Thymus (tissue), 11 donors: ENCODE measurements around the gene MUC7. TPM values are rescaled to one million over a fixed set of nuclear protein-coding genes. Genes with fewer than 3 reads are reported as not detected.
"Not testable (repeated sequence)": the region's sequence is repeated elsewhere in the genome, so short reads cannot be mapped to it uniquely, and the experiment has no call there.

Source experiments
- DNase-seq, 9 donors: peaks; one replicate each; pipeline ENCODE4 v3.0.0-alpha.2; 2013; ENCODE audit warnings: low spot score in 9 of 9, low read depth in 6 of 9, missing footprints in 1 of 9
- H3K27ac ChIP-seq, 2 donors: one replicate each; pipeline ENCODE4 v1.5.1; 2013; ENCODE audit warnings: control low read depth in 1 of 2, low read depth in 1 of 2, low read length in 1 of 2, mild to moderate bottlenecking in 1 of 2, moderate library complexity in 1 of 2
- H3K27me3 ChIP-seq, 2 donors: one replicate each; pipeline ENCODE4 v1.5.1; 2013; ENCODE audit warnings: low read length in 1 of 2; ENCODE audit not compliant: control insufficient read depth in 2 of 2, insufficient read depth in 1 of 2
- H3K36me3 ChIP-seq, 2 donors: one replicate each; pipeline ENCODE4 v1.5.1; 2013; ENCODE audit warnings: low read length in 1 of 2, mild to moderate bottlenecking in 1 of 2, moderate library complexity in 1 of 2; ENCODE audit not compliant: control insufficient read depth in 2 of 2, insufficient read depth in 2 of 2
- H3K4me1 ChIP-seq, 2 donors: one replicate each; pipeline ENCODE4 v1.5.1; 2013; ENCODE audit warnings: low read length in 2 of 2; ENCODE audit not compliant: control insufficient read depth in 2 of 2, insufficient read depth in 2 of 2
- H3K4me3 ChIP-seq, 2 donors: one replicate each; pipeline ENCODE4 v1.5.1; 2013; ENCODE audit warnings: low read length in 2 of 2, control low read depth in 1 of 2, mild to moderate bottlenecking in 1 of 2
- H3K9me3 ChIP-seq, 2 donors: one replicate each; pipeline ENCODE4 v1.5.1; 2013; ENCODE audit warnings: low read length in 1 of 2, mild to moderate bottlenecking in 1 of 2; ENCODE audit not compliant: control insufficient read depth in 2 of 2, insufficient read depth in 1 of 2
- WGBS: extraction: QIAGEN DNeasy Blood & Tissue Kit; methylation state at CpG from one replicate; pipeline ENCODE4 v1.1.7; 2013; 5-methylcytosine and 5-hydroxymethylcytosine counted together
- polyA plus RNA-seq: library from polyadenylated mRNA; stranded (reverse); fragments of 200-250 nt; gene quantifications from one replicate; pipeline ENCODE4 v1.2.3, GENCODE V29; 2013
- total RNA-seq: library from RNA; stranded (reverse); fragments of 120-200 nt; gene quantifications from one replicate; pipeline ENCODE4 v1.2.4, GENCODE V29; 2013
- donor health status: healthy.

MUC7 gene
- total and polyA plus RNA-seq, 2 donors: 0.11 TPM; not detected in 1

DNA sequence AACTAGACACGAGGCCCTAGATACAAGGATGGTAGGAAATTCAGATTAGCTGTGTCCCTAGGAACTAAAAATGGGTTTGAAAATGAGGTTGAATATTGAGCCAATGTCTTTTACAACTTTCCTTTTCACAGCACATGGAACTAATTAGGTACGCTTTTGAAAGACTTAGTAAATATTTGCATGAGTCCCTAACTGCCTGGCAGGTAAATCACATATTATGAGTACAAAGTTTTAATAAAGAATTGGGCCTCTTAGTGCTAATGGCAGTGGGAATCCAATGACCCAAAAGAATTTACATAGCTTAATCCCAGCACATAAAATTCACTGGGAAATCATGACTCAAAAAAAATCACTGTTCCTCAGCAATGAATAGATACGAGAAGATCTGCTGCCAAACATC lies 16.8 kb downstream of the MUC7 start:
- H3K36me3 ChIP-seq: no peaks in the 10 kb centered on the region
- WGBS: 93% methylated on average over 3 of the region's 3 CpGs

GRCh38 chr4:70496231-70496630 lies 24.2 kb downstream of the MUC7 start:
- WGBS: 81% methylated on average over 6 of the region's 6 CpGs
- no peaks in the 10 kb centered on the region for H3K27me3 ChIP-seq
- H3K27ac ChIP-seq: no peak overlapping the region
- no peak for DNase-seq
- H3K9me3 ChIP-seq: no peaks in the 10 kb centered on the region
- H3K4me3 ChIP-seq: no peak overlapping the region
- H3K4me1 ChIP-seq: no peaks in the 10 kb centered on the region
- no peaks in the 10 kb centered on the region for H3K36me3 ChIP-seq

More for the DNA sequence above, 16.8 kb downstream of the MUC7 start:
- no peak overlapping the region for H3K27ac ChIP-seq
- no peaks in the 10 kb centered on the region for H3K27me3 ChIP-seq
- H3K4me1 ChIP-seq: no peaks in the 10 kb centered on the region
- no peaks in the 10 kb centered on the region for H3K9me3 ChIP-seq
- DNase-seq: no peak
- no peak overlapping the region for H3K4me3 ChIP-seq

DNA sequence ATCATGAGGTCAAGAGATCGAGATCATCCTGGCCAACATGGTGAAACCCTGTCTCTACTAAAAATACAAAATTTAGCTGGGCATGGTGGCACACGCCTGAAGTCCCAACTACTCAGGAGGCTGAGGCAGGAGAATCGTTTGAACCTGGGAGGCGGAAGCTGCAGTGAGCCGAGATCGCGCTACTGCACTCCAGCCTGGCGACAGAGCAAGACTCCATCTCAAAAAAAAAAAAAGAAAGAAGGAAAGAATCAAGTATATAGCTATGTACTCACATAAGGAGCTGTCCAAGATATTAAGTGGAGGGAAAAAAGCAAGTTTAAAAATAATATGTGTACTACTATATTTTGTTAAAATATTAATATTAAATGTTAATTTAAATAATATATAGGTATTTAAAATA lies 29.8 kb downstream of the MUC7 start:
- DNase-seq: not testable (repeated sequence)

DNA sequence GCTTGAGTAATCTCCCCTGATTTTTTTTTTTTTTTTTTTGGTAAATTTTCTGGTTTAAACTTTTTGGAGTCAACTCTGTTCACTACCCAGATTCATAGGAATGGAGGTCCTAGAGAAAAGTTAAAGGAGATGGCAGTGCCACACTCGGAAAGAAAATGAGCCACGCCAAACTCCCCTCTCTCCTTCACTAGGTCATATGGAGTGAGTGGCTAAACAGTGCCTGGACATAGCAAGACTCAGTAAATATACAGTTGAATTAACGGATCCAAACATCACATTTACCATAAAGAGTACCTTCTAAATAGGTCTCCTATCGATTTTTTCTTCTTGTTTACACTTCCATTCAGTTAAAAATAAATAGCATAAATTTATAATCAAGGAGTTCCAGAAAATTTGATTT lies 32.7 kb downstream of the MUC7 start:
- H3K9me3 ChIP-seq: no peaks in the 10 kb centered on the region
- no peaks in the 10 kb centered on the region for H3K27me3 ChIP-seq
- no peak overlapping the region for H3K27ac ChIP-seq
- no peaks in the 10 kb centered on the region for H3K36me3 ChIP-seq
- WGBS: 59% methylated on average over 4 of the region's 4 CpGs
- H3K4me1 ChIP-seq: no peaks in the 10 kb centered on the region
- H3K4me3 ChIP-seq: no peak overlapping the region
- DNase-seq: no peak

More for the DNA sequence above, 29.8 kb downstream of the MUC7 start:
- H3K27ac ChIP-seq, H3K27me3 ChIP-seq, H3K9me3 ChIP-seq, H3K4me1 ChIP-seq, H3K36me3 ChIP-seq, H3K4me3 ChIP-seq: not testable (repeated sequence)
- WGBS: 85% methylated on average over 8 of the region's 8 CpGs

DNA sequence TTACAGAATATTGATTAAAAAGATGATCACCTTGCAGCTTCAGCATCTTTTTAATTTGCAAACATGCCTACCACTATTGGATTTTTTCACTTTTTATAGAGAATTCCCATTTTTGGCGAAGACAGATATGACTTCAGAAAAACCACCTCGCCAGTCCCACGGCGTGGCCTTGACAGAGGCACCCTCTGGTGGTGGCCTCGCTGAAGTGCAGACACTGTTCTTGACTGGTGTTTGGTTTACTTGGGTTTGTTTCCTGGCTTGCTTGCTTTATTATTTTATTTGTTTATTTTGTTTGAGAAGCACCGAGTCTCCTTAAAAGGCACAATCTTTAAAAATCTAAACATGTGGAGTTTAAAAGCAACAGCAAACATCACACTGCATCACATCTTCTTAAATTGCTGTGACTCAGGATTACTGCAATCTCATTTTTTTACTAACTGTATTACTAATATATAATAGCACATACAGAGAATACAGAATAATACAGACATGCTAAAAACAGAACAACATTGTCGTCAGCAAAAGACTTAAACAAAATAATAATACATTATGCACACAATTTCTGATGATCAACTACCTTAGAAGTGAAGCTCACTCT lies 33.3 kb downstream of the MUC7 start:
- Histone ChIP-seq H3K4me3 (no peak overlapping the region), H3K36me3 (no peaks in the 10 kb centered on the region), H3K4me1 (no peaks in the 10 kb centered on the region), H3K27me3 (no peaks in the 10 kb centered on the region), H3K9me3 (no peaks in the 10 kb centered on the region), H3K27ac (no peak overlapping the region)
- WGBS: 5% methylated on average over 7 of the region's 7 CpGs
- DNase-seq: peak in 8 of 9 donors; percentile 2 to 39 (median 9)

DNA sequence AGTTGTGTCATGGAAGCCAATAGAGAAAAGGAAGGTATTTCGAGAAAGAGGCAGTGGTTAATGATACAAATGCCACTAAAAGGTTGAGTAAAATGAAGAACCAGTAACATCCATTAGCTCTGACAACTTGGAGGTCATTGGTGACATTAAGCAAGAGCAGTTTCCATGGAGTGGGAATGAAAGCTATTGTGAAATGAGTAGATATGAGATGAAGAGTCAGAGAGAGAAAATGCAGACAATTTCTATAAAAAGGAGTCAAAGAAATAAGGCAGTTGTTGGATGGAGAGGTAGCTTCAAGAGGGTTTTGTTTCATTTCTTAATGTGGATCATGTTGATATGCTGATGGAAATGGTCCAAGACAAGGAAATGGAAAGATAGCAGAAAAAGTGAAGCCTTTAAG lies 36.8 kb downstream of the MUC7 start:
- Histone ChIP-seq H3K36me3 (no peaks in the 10 kb centered on the region), H3K27me3 (no peaks in the 10 kb centered on the region), H3K4me1 (no peaks in the 10 kb centered on the region), H3K9me3 (no peaks in the 10 kb centered on the region), H3K4me3 (no peak overlapping the region), H3K27ac (no peak overlapping the region)
- no peak for DNase-seq
- 69% methylated on average over 1 of the region's 1 CpG for WGBS

- Histone ChIP-seq H3K4me1 (no peaks in the 10 kb centered on the region), H3K9me3 (no peaks in the 10 kb centered on the region), H3K36me3 (no peaks in the 10 kb centered on the region), H3K4me3 (no peak overlapping the region), H3K27ac (no peak overlapping the region), H3K27me3 (no peaks in the 10 kb centered on the region)
- no peak for DNase-seq
- 96% methylated on average over 3 of the region's 3 CpGs for WGBS
Measured at GRCh38 chr4:70511365-70511764, 39.4 kb downstream of the MUC7 start.

DNA sequence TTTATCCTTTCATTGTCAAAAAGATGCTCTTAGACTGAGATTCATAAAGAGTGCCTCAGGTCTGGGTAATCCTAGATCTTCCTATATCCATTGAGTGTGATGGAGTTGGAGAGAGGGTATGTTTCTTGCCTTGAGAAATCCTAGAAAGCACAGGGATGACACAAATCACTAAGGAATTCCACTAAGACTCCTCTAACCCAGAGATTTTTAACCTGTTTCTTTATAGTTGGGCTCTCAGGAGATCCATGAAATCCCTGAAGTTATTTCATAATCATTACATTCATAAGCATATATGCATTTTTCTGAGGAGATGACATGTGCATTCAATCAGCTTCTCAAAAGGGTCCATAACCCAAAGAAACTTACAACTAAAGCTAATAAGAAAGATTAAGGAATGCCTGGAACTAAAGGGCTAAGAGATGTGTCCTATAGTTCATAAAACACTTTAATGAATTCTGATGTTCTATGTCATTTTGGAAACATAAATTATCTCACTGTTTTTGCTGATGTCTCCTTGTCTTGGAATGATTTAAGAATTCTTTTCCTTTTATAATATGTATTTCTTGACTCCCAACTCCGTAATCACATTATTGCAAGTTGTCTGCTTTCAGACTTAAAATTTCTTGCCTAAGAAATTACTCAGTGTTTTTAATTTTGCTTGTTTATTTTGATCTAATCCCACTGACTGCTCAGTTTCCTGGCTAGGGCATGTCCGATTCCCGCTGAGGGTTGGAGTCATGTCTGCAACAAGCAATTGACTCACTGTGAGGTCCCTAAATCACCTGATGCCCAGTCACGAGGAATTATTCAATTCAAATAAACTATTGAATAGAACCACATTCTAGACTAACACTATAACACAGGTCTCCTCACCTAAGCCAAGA lies 43.6 kb downstream of the MUC7 start:
- Histone ChIP-seq H3K4me1 (no peaks in the 10 kb centered on the region), H3K4me3 (no peak overlapping the region), H3K27me3 (no peaks in the 10 kb centered on the region), H3K27ac (no peak overlapping the region), H3K36me3 (no peaks in the 10 kb centered on the region), H3K9me3 (no peaks in the 10 kb centered on the region)
- no peak for DNase-seq
- 93% methylated on average over 4 of the region's 4 CpGs for WGBS

DNA sequence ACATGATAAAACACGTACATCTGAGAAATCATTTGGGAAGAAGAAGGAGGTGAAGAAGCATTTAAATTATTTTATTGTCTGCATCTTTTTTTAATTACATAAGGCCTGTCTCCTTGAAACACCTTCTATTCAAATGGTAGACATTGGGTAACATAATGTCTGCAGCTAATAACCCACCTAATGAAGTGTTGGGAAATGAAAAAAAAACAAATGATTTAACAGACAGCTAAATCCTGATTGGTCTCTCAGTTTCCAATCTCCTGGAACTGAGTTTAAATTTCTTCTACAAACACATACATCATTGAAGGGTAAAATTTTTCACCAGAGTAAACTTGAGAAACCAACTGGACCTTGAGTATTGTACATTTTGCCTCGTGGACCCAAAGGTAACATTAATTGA lies 46.3 kb downstream of the MUC7 start, which contains the start of gene AMTN:
AMTN (plus strand) TSS at position 301 of the 400 bp plus-strand sequence. CDS start 209 bp downstream, outside the sequence.
- no peak within 1 kb of the TSS for H3K27ac ChIP-seq
- H3K9me3 ChIP-seq: no peaks in the 10 kb centered on the region
- 85% methylated on average over 2 of the region's 2 CpGs for WGBS
- no peaks in the 10 kb centered on the region for H3K27me3 ChIP-seq
- DNase-seq: no peak
- H3K36me3 ChIP-seq: no peaks in the 10 kb centered on the region
- no peaks in the 10 kb centered on the region for H3K4me1 ChIP-seq
- H3K4me3 ChIP-seq: no peak within 1 kb of the TSS
